Activated CD4-positive, alpha-beta T cell treated with anti-CD3 and anti-CD28 coated beads for 36 hours (primary cell): ENCODE data around the gene HERC5. TPM values are rescaled to one million over a fixed set of nuclear protein-coding genes. Genes with fewer than 3 reads are reported as not detected.

Source experiments
- ATAC-seq: fragments of 200-7000 bp; cut with Tn5 transposase; one replicate; pipeline ENCODE4 v1.10.0; 2021; ENCODE audit warnings: mild to moderate bottlenecking, moderate library complexity
- CTCF ChIA-PET: fragments of 350-600 bp; sonication (Branson Sonifier 250); formaldehyde crosslinking; loops from one replicate; lab custom pipeline; 2021; ENCODE audit warnings: antibody characterized with exemption; lab: Charles Lee
- POLR2A ChIA-PET: fragments of 350-600 bp; sonication (Branson Sonifier 250); formaldehyde crosslinking; loops from one replicate; lab custom pipeline; 2021; ENCODE audit warnings: antibody characterized with exemption, inconsistent platforms; lab: Charles Lee
- DNase-seq: peaks from one replicate; pipeline ENCODE4 v3.0.0-alpha.2; 2020
- H3K27ac Mint-ChIP-seq: one replicate; pipeline ENCODE4 v1.8.0; 2021; ENCODE audit warnings: mixed read lengths
- H3K27me3 Mint-ChIP-seq: one replicate; pipeline ENCODE4 v1.8.0; 2021; ENCODE audit warnings: mixed read lengths
- H3K36me3 Mint-ChIP-seq: one replicate; pipeline ENCODE4 v1.8.0; 2021; ENCODE audit warnings: low read depth, mixed read lengths
- H3K4me1 Mint-ChIP-seq: one replicate; pipeline ENCODE4 v1.8.0; 2021; ENCODE audit warnings: mixed read lengths
- H3K4me3 Mint-ChIP-seq: one replicate; pipeline ENCODE4 v1.8.0; 2021; ENCODE audit warnings: mild to moderate bottlenecking, moderate library complexity, mixed read lengths
- H3K9me3 Mint-ChIP-seq: one replicate; pipeline ENCODE4 v1.8.0; 2021; ENCODE audit warnings: low read depth, mixed read lengths
- intact Hi-C, 2 experiments: fragments of 100-400 bp; cut with DNase I in 1 of 2; cut with micrococcal nuclease in 1 of 2; formaldehyde crosslinking; loops; one replicate each; pipeline versions ENCODE4 v1.14.2 to v1.15.1; 2022 to 2024; cut with DNase I, micrococcal nuclease
- total RNA-seq, 2 experiments: library from RNA; stranded (reverse); gene quantifications; one replicate each; pipeline ENCODE4 v1.2.3, GENCODE V29; 2021

The HERC5 gene
- total RNA-seq, 2 experiments from 2014 or later: 21.1 TPM

GRCh38 chr4:88523325-88524129, 66.6 kb downstream of the HERC5 start, which contains the start of gene PYURF:
TSS of gene PYURF (minus strand) at chr4:88523776. CDS start at chr4:88523700, 76 bp downstream.
- H3K9me3 Mint-ChIP-seq: no peaks in the 10 kb centered on the region
- CTCF ChIA-PET: interaction anchor here (1.0 to 2.5 kb wide), 9 partner anchors 13 to 501 kb away, joined by 3 to 13 read pairs (median 7); partner anchors contain the start of gene PPM1K
- H3K4me3 Mint-ChIP-seq: peak within 1 kb of the TSS; percentile 92
- POLR2A ChIA-PET: interaction anchor here (0.7 to 1.2 kb wide), 2 partner anchors 66 to 1132 kb away, joined by 3 to 4 read pairs; partner anchors contain the start of genes HERC5 and HSD17B11
- no peaks in the 10 kb centered on the region for H3K27me3 Mint-ChIP-seq
- DNase-seq: peak; percentile 88
- intact Hi-C loops: loop anchor here (1.0 to 10.0 kb wide), 8 partner anchors 67 to 441 kb away; partner anchors contain the start of genes PPM1K (in 2 of the 2), HERC3 (in 1 of the 2) and HERC5 (in 1 of the 2)
- H3K36me3 Mint-ChIP-seq: peaks cover 19% of the 10 kb centered on the region
- H3K4me1 Mint-ChIP-seq: peaks cover 45% of the 10 kb centered on the region
- peak within 1 kb of the TSS; percentile 88 for H3K27ac Mint-ChIP-seq
- peak; percentile 87 for ATAC-seq

DNA sequence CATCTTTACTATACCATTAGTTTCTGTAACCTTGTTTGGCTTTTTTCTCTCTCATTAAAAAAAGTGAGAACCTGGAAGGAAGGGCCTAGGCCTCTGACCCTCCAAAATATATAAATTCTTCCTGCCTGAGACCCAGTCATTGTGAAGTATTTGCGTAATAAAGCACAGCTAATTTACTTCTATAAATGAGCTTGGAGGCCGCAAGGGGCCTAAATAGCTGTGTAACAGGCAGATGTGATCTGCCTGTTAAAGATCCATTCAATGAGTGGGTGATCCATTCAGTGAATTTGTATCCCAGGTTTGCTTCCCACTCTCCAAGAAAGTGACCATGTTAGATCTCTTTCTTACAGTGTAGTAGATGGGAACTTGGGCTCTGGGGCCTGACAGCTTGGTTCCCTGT, 67.3 kb downstream of the HERC5 start:
- ATAC-seq: no peak
- Mint-ChIP-seq H3K27me3 (no peaks in the 10 kb centered on the region), H3K36me3 (peaks cover 19% of the 10 kb centered on the region), H3K27ac (peak overlapping the region; percentile 82), H3K4me1 (peaks cover 45% of the 10 kb centered on the region), H3K4me3 (peak overlapping the region; percentile 92), H3K9me3 (no peaks in the 10 kb centered on the region)
- ChIA-PET CTCF (interaction anchor here (0.5 to 2.5 kb wide), 11 partner anchors 9 to 500 kb away, joined by 3 to 13 read pairs (median 5); partner anchors contain the start of gene PPM1K), POLR2A (interaction anchor here (0.7 kb wide), 1 partner anchor 1133 kb away, joined by 3 read pairs; the partner anchor contains the start of gene HSD17B11)
- intact Hi-C loops: loop anchor here (5.0 to 10.0 kb wide), 4 partner anchors 133 to 441 kb away; partner anchors contain the start of gene PPM1K (in 1 of the 2)
- DNase-seq: no peak

- ChIA-PET POLR2A (no interaction called here), CTCF (interaction anchor here (0.7 to 2.1 kb wide), 10 partner anchors 10 to 497 kb away, joined by 3 to 11 read pairs (median 4); partner anchors contain the start of gene PPM1K)
- Mint-ChIP-seq H3K4me3 (no peak overlapping the region), H3K27me3 (no peaks in the 10 kb centered on the region), H3K4me1 (peaks cover 39% of the 10 kb centered on the region), H3K9me3 (no peaks in the 10 kb centered on the region), H3K36me3 (peaks cover 10% of the 10 kb centered on the region), H3K27ac (no peak overlapping the region)
- intact Hi-C loops: loop anchor here (1.0 to 10.0 kb wide), 5 partner anchors 133 to 584 kb away; partner anchors contain the start of gene TIGD2 (in 1 of the 2)
- ATAC-seq: no peak
- peak; percentile 19 for DNase-seq
These were observed 69.4 kb downstream of the HERC5 start for GRCh38 chr4:88526221-88526815.

- H3K27ac Mint-ChIP-seq: no peak overlapping the region
These were observed 70.9 kb downstream of the HERC5 start for GRCh38 chr4:88527787-88528186.

GRCh38 chr4:88528861-88529260, 71.9 kb downstream of the HERC5 start:
- ChIA-PET POLR2A (no interaction called here), CTCF (no interaction called here)
- no peaks in the 10 kb centered on the region for H3K9me3 Mint-ChIP-seq
- no peaks in the 10 kb centered on the region for H3K36me3 Mint-ChIP-seq
- DNase-seq (no peak), ATAC-seq (no peak)
- H3K4me3 Mint-ChIP-seq: no peak overlapping the region
- no peaks in the 10 kb centered on the region for H3K27me3 Mint-ChIP-seq
- no peak overlapping the region for H3K27ac Mint-ChIP-seq
- intact Hi-C loops: loop anchor here in 1 of 2 experiments (10.0 kb wide), 1 partner anchor 436 kb away; no protein-coding TSS in a partner anchor
- peaks cover 26% of the 10 kb centered on the region for H3K4me1 Mint-ChIP-seq

More at GRCh38 chr4:88527787-88528186, 70.9 kb downstream of the HERC5 start:
- CTCF ChIA-PET: interaction anchor here (1.0 kb wide), 1 partner anchor 9 kb away, joined by 4 read pairs; no protein-coding TSS in a partner anchor
- H3K4me1 Mint-ChIP-seq: peaks cover 26% of the 10 kb centered on the region
- H3K9me3 Mint-ChIP-seq: no peaks in the 10 kb centered on the region
- no peak for ATAC-seq
- intact Hi-C loops: loop anchor here (2.0 to 10.0 kb wide), 3 partner anchors 437 to 583 kb away; partner anchors contain the start of gene TIGD2 (in 1 of the 2)
- POLR2A ChIA-PET: no interaction called here
- no peak for DNase-seq
- H3K36me3 Mint-ChIP-seq: peaks cover 1% of the 10 kb centered on the region
- no peaks in the 10 kb centered on the region for H3K27me3 Mint-ChIP-seq
- no peak overlapping the region for H3K4me3 Mint-ChIP-seq

GRCh38 chr4:88531549-88531948, 74.6 kb downstream of the HERC5 start:
- intact Hi-C loops: no loop called here
- Mint-ChIP-seq H3K36me3 (no peaks in the 10 kb centered on the region), H3K4me1 (peaks cover 30% of the 10 kb centered on the region), H3K27ac (no peak overlapping the region), H3K4me3 (no peak overlapping the region), H3K27me3 (no peaks in the 10 kb centered on the region), H3K9me3 (no peaks in the 10 kb centered on the region)
- ChIA-PET CTCF (interaction anchor here (1.2 to 1.9 kb wide), 2 partner anchors 18 to 492 kb away, joined by 3 to 4 read pairs; no protein-coding TSS in a partner anchor), POLR2A (interaction anchor here (0.8 kb wide), 1 partner anchor 104 kb away, joined by 3 read pairs; no protein-coding TSS in a partner anchor)
- no peak for DNase-seq
- no peak for ATAC-seq

GRCh38 chr4:88533088-88533790, 76.3 kb downstream of the HERC5 start:
- CTCF ChIA-PET: interaction anchor here (0.9 to 2.0 kb wide), 5 partner anchors 20 to 490 kb away, joined by 3 to 6 read pairs (median 3); no protein-coding TSS in a partner anchor
- Mint-ChIP-seq H3K36me3 (no peaks in the 10 kb centered on the region), H3K4me1 (peaks cover 23% of the 10 kb centered on the region), H3K27ac (no peak overlapping the region), H3K27me3 (no peaks in the 10 kb centered on the region), H3K4me3 (no peak overlapping the region), H3K9me3 (no peaks in the 10 kb centered on the region)
- intact Hi-C loops: no loop called here
- POLR2A ChIA-PET: no interaction called here
- DNase-seq (no peak), ATAC-seq (no peak)

DNA sequence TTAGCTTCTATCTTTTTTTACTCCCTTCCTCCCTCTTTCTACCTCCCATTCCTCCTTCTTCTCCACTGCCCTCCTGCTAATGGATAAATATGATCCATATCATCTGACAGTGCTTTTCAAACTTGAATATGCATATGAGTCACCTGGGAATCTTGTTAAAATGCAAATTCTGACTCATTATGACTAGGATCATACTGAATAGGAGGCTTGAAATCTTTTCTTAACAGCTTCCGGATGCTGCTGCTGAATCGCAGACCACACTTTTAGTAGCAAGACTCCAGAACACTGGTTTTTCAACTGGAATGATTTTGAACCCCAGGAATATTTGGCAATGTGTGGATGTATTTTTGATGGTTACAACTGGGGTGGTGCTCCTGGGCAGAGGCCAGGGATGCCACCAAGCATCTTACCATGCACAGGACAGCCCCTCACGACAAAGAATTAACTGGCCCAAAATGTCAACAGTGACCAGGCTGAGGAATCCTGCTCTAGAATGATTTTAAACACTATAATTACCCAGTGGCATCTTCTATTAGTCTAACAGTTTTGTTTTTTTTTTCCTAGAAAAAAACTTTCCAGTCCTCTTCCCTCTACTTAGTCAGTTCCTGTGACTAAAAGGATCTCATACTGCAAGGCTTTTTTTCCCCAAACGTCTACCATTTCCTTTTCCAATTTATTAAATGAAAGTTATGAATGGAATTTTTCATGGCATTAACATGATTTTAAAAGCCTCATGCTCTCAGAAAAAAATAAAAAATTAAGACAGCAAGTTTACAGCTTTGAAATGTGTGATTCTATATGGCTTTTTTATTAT, 77.2 kb downstream of the HERC5 start:
- peaks cover 23% of the 10 kb centered on the region for H3K4me1 Mint-ChIP-seq
- no peak overlapping the region for H3K4me3 Mint-ChIP-seq
- intact Hi-C loops: loop anchor here in 1 of 2 experiments (2.0 kb wide), 2 partner anchors 59 to 259 kb away; partner anchors contain the start of gene HERC3
- POLR2A ChIA-PET: interaction anchor here (0.6 kb wide), 1 partner anchor 266 kb away, joined by 3 read pairs; no protein-coding TSS in a partner anchor
- ATAC-seq (no peak), DNase-seq (no peak)
- no peaks in the 10 kb centered on the region for H3K36me3 Mint-ChIP-seq
- CTCF ChIA-PET: interaction anchor here (0.6 to 2.0 kb wide), 5 partner anchors 23 to 489 kb away, joined by 3 to 6 read pairs (median 4); no protein-coding TSS in a partner anchor
- H3K9me3 Mint-ChIP-seq: no peaks in the 10 kb centered on the region
- H3K27me3 Mint-ChIP-seq: no peaks in the 10 kb centered on the region
- H3K27ac Mint-ChIP-seq: no peak overlapping the region

GRCh38 chr4:88535090-88535755, 78.3 kb downstream of the HERC5 start:
- peak overlapping the region; percentile 49 for H3K27ac Mint-ChIP-seq
- ATAC-seq (peak; percentile 87), DNase-seq (peak; percentile 44)
- ChIA-PET POLR2A (interaction anchor here (0.6 kb wide), 1 partner anchor 265 kb away, joined by 3 read pairs; no protein-coding TSS in a partner anchor), CTCF (interaction anchor here (0.7 to 2.0 kb wide), 5 partner anchors 10 to 124 kb away, joined by 3 to 6 read pairs (median 4); no protein-coding TSS in a partner anchor)
- H3K27me3 Mint-ChIP-seq: no peaks in the 10 kb centered on the region
- no peaks in the 10 kb centered on the region for H3K36me3 Mint-ChIP-seq
- H3K4me1 Mint-ChIP-seq: peaks cover 28% of the 10 kb centered on the region
- intact Hi-C loops: loop anchor here (1.0 to 5.0 kb wide), 5 partner anchors 58 to 566 kb away; partner anchors contain the start of gene HERC3 (in 1 of the 2)
- H3K4me3 Mint-ChIP-seq: no peak overlapping the region
- H3K9me3 Mint-ChIP-seq: no peaks in the 10 kb centered on the region
